BE2C (cell line): ENCODE data around the gene OSMR.

Experiments
- DNase-seq: peaks from one replicate; pipeline ENCODE4 v3.0.0-alpha.2; 2020
- H3K27me3 ChIP-seq: fragments of 250-450 bp; sonication (Bioruptor Pico); 2 replicates; pipeline ENCODE4 v1.5.1; 2020; ENCODE audit warnings: mild to moderate bottlenecking
- H3K36me3 ChIP-seq: fragments of 250-450 bp; sonication (Bioruptor Pico); 2 replicates; pipeline ENCODE4 v1.5.1; 2020; ENCODE audit warnings: mild to moderate bottlenecking
- H3K4me1 ChIP-seq: fragments of 250-450 bp; sonication (Bioruptor Pico); 2 replicates; pipeline ENCODE4 v1.5.1; 2020
- H3K4me3 ChIP-seq: 2 replicates; pipeline ENCODE4 v1.5.1; 2011; ENCODE audit warnings: low read depth, low read length
- H3K9me3 ChIP-seq: fragments of 250-450 bp; sonication (Bioruptor Pico); 2 replicates; pipeline ENCODE4 v1.5.1; 2020
- CTCF ChIP-seq: IDR thresholded peaks from 2 replicates; pipeline ENCODE4 v1.5.1; 2012; ENCODE audit warnings: mild to moderate bottlenecking, low read depth, low read length

OSMR gene

GRCh38 chr5:38883842-38884241, 38.0 kb downstream of the OSMR start:
- no peaks in the 10 kb centered on the region for H3K36me3 ChIP-seq
- TF ChIP-seq CTCF, result no peak

GRCh38 chr5:38885208-38885607, 39.4 kb downstream of the OSMR start:
- DNase-seq, result no peak
- Histone ChIP-seq H3K27me3 (peaks cover 24% of the 10 kb centered on the region), H3K36me3 (no peaks in the 10 kb centered on the region), H3K4me1 (no peaks in the 10 kb centered on the region), H3K9me3 (no peaks in the 10 kb centered on the region), H3K4me3 (no peak overlapping the region)
- TF ChIP-seq CTCF, result no peak

More at GRCh38 chr5:38883842-38884241, 38.0 kb downstream of the OSMR start:
- Histone ChIP-seq H3K4me3 (no peak overlapping the region), H3K4me1 (no peaks in the 10 kb centered on the region), H3K27me3 (peaks cover 14% of the 10 kb centered on the region), H3K9me3 (no peaks in the 10 kb centered on the region)
- no peak for DNase-seq

- no peaks in the 10 kb centered on the region for H3K4me1 ChIP-seq
- DNase-seq, result peak; percentile 37
- TF ChIP-seq CTCF, result no peak
- no peaks in the 10 kb centered on the region for H3K36me3 ChIP-seq
- peaks cover 22% of the 10 kb centered on the region for H3K27me3 ChIP-seq
- H3K9me3 ChIP-seq, result no peaks in the 10 kb centered on the region
- no peak overlapping the region for H3K4me3 ChIP-seq
Observed at GRCh38 chr5:38888041-38888440, 42.2 kb downstream of the OSMR start.

GRCh38 chr5:38889424-38889823, 43.6 kb downstream of the OSMR start:
- Histone ChIP-seq H3K4me1 (no peaks in the 10 kb centered on the region), H3K36me3 (no peaks in the 10 kb centered on the region), H3K9me3 (no peaks in the 10 kb centered on the region), H3K4me3 (no peak overlapping the region), H3K27me3 (peaks cover 22% of the 10 kb centered on the region)
- TF ChIP-seq CTCF, result no peak
- DNase-seq, result no peak

- DNase-seq, result no peak
- Histone ChIP-seq H3K4me3 (no peak overlapping the region), H3K36me3 (no peaks in the 10 kb centered on the region), H3K27me3 (peaks cover 22% of the 10 kb centered on the region), H3K9me3 (no peaks in the 10 kb centered on the region), H3K4me1 (no peaks in the 10 kb centered on the region)
- no peak for TF ChIP-seq CTCF
Observed at GRCh38 chr5:38891563-38891962, 45.8 kb downstream of the OSMR start.

- Histone ChIP-seq H3K27me3 (peaks cover 20% of the 10 kb centered on the region), H3K4me3 (no peak overlapping the region), H3K9me3 (no peaks in the 10 kb centered on the region; the same call in 1 of the 2 replicates), H3K4me1 (no peaks in the 10 kb centered on the region), H3K36me3 (no peaks in the 10 kb centered on the region)
- DNase-seq, result no peak
- no peak for TF ChIP-seq CTCF
Observed at GRCh38 chr5:38892363-38892762, 46.6 kb downstream of the OSMR start.
